ENCODE results near the gene IL15RA.
"Not testable (repeated sequence)": the region's sequence is repeated elsewhere in the genome, so short reads cannot be mapped to it uniquely, and the experiment has no call there.

The IL15RA gene

DNA sequence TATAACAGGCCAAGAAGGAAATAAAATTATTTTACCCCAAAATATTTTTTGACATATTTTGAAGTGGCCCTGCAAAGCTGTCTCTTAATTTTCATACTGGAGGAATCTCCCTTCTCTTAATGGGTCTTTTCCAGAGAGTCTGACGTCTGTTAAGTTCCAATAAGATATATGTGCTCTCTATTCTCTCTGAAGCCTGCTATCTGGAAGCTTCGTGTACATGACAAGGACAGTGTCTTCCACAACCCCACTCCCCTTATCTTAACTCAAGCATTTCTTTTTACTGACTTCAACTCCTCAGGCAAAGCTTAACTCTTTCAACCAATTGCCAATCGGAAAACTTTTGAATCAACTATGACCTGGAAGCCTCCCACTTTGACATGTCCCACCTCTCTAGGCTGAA lies 29.2 kb upstream of the IL15RA start:
- DNase-seq, result no peak

DNA sequence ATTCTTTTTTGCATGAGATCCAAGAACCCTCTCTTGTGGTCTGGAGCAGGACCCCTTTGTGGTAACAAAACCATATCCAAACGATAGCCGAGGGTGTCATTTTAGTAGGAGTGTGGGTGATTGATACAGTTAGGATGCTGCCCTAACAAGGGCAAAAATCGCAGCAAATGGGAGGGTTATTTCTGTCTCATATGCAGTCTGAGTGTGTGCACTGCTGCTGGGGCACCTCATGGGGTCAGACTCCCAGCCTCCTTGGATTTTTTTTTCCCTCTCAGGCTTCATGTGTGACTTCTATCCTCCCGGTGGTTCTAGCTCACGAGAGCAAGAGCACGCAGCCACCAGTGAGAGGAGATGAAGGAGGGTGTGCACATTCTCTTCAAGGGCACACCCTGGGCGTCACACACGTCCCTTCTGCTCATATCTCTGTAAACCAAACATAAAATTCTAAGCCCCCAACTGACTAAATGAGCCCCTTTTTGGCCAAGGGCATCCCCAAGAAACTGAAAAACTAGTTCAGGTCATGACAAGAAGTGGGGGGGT lies 28.6 kb upstream of the IL15RA start:
- no peak for DNase-seq

DNA sequence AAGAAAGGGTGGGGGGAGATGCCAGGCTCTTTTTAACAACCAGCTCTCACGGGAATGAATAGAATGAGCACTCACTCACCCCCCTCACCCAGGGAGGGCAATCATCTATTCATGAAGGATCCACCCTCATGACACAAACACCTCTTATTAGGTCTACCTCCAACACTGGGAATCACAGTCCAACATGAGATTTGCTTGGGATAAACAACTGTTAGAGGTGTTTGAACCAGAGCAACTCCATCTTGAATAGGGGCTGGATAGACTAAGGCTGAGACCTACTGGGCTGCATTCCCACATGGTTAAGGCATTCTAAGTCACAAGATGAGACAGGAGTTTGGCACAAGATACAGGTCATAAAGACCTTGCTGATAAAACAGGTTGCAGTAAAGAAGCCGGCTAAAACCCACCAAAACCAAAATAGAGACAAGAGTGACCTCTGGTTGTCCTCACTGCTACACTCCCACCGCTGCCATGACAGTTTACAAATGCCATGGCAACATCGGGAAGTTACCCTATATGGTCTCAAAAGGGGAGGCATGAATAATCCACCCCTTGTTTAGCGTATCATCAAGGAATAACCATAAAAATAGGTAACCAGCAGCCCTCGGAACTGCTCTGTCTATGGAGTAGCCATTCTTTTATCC lies 27.9 kb upstream of the IL15RA start:
- DNase-seq, result not testable (repeated sequence)

DNA sequence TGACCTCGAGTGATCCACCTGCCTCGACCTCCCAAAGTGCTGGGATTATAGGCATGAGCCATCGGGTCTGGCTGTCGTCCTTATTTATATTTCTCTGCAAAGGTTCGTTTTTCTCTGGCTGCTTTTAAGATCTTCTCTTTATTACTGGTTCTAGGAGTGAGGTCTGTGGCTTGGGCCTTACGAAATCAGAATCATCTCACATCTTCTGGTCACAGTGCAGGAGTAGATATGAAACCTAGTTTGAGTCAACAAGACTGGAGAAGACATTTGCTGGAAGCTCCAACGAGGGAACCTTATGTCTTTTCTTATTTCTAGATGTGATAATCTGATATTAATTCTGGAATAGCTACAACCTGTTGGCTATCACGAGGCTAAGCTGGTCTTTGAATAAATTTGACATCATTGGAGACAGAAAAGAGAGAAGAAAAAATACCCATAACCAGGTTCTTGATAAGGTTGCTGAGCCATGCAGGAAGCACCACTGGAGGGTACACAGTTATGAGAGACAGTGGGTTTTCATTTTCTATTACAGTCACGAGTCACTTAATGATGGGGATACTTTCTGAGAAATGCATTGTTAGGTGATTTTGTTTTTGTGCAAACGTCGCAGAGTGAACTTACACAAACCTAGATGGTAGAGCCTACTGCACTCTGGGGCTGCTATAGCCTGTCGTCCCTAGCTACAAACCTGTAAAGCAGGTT lies 25.6 kb upstream of the IL15RA start:
- DNase-seq, result no peak

DNA sequence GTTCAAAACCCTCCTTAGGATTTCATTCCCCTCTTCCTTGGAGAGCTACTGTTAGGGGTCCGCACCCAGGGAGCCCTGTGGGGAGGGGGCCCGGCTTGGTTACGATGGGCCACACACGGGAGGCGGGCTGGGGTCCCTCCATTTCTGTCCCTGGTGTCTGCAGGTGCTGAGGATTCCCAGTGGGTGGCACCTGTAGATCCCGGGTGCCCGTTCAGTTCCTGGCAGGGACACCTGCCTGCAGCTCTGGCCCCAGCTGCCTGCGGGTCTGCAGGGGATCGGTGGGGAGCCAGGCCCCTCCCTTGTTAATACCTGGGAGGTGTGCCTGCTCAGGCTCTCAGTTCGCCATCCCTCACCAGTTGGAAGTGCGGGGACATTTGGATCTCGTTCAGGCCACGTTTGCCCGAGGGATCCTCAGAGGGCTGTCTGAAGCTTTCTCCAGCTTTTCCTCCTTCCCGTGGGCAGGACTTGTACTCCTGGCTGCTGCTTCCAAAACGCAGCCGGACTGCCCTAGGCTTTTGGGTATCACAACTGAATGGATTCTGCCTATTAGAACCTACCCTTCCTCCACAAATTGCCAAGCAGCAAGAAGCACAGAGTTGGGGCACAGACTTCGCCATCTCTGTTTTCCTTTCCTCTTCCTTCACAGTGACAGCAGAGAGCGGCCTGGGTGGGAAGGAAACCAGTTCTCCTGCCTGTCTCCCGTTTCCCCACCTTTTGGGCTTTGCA lies 22.3 kb upstream of the IL15RA start:
- no peak for DNase-seq

DNA sequence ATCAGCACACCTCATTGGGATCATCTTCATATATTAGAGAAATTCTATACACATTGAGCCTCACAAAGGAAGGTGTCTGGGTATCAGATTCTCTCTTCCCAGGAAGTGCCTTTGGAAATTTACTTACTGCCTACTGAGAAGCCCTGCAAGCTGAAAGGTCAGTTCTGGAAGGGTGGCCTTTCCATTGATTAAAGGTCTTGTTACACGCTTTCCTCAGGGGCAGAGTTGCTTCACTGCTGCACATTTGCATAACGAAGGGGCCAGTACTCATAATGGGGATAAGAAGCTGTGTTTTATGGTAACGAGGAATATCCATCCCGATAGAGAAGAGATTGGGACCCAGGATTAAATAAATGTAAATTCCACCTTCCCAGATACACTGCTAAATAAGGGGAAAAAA lies 19.4 kb upstream of the IL15RA start:
- DNase-seq, result no peak

DNA sequence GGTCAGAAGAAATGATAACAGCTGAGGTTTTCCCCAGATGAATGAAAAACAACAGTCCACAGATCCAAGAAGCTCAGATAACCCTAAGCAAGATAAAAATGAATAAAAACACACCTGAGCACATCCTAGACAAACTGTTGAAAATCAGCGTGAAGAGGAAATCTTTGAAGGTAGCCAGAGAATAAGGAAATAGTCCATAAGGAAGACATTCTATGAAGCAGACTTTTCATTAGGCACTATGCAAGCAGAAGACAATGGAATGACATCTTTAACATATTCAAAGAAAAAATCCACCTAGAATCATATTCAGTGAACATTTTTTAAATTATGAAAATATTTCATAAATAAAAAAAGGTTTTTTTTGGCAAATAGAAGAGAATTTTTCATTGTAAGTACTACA lies 15.1 kb upstream of the IL15RA start:
- no peak for DNase-seq

DNA sequence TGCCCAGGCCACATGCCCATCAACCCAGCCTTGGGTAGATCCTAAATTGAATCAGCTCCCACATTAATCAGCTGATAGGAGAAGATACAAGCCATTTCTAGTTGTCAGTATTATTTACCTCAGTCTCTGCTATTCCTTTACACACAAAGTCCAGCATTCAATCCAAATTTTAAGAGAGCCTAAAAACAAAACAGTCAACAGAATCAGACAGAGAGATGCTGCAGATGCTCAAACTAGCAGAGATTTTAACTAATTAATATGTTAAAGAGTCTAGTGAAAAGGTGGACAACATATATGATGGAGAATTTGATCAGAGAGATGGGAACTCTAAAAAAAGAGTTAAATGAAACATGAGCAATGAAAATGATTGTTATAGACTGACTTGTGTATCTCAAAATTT lies 14.4 kb upstream of the IL15RA start:
- DNase-seq, result no peak

DNA sequence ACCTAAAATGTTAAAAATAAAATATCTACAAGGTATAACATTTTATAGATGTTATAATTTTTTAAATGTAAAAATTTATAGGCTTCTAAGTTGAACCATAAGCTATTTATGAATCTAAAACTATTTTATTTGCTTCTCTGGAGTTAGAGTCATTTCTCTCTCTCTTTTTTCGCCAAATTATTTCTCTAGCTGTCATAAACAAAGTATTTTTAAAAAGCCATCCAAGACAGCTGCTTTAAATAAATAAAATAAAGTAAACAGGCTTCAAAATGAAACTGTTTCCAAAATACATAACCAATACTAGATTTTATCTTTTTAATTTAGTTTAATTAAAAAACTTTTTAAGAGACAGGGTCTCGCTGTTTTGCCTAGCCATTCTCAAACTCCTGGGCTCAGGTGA lies 12.4 kb upstream of the IL15RA start:
- DNase-seq, result no peak

DNA sequence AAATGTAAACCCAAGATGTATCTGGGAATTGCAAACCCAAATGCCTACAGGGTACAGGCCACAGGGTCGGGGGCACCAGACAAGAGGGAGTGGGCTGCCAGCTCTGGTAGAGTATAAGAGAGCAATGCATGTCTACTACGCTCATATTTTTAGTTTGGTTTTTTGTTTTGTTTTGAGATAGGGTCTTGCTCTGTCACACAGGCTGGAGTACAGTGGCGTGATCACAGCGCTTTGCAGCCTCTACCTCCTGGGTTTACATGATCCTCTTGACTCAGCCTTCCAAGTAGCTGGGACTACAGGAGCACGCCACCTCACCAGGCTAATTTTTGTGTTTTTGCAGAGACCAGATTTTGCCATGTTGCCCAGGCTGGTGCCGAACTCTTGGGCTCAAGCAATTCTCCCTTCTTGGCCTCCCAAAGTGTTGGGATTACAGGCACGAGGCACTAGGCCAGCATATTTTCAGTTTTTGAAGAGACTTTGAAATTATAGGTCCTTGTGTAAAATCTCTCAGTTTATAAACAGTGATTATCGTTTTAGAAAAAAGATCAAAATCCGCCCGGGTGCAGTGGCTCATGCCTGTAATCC lies 11.1 kb upstream of the IL15RA start:
- no peak for DNase-seq

DNA sequence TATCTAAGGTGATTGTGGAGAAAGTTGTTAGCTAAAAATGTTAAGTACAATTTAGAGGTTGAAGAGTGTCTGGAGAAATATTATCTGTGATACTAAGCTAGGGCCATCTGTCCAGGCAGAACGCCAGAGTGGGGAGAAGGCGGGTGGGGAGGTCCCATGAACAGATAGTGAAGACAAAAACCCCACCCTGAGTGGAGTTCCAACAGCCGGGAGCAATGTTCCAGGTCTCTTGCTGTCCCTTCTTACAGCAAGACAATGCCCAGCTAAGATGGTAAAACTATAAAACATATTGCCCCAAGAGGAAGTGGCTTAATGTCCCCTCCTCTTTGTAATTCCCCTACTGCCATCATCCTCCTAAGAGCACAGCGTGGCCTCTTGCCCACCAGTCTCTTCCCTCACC lies 10.4 kb upstream of the IL15RA start:
- DNase-seq, result no peak

DNA sequence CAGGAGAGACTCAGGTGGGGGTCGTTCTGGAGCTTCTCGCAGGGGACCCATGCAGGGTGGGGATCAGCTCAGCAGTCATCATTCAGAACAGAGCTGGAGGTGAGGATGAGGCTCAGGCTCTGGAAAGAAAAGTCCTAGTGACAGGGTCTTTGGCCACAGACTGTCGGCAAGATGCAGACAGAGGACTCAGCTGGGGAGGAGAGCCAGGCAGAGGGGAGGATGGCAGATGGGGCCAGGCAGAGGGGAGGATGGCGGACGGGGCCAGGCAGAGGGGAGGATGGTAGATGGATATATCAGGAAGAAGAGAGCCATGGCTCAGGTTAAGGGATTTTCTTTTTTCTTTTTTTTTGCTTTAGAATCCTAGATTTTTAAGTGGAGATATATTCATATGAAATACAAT lies 7.7 kb upstream of the IL15RA start:
- DNase-seq, result no peak

DNA sequence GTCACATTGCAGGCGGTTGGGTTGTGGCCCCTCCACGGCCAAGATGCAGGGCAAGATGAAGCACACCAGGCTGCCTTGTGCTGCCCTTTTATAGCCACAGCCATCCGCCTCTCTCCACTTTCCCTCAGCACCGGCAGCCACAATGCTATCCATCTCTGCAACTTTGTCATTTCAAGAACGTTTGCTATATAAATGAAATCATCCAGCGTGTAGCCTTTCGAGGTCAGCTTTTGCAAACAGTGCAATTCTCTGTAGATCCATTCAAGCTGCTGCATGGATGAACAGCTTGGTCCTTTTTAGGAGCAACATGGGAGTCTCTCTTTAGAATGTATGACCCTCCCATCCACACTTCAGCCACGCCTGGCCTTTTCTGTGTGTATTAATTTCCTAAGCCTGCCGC lies 6.4 kb upstream of the IL15RA start:
- no peak for DNase-seq

DNA sequence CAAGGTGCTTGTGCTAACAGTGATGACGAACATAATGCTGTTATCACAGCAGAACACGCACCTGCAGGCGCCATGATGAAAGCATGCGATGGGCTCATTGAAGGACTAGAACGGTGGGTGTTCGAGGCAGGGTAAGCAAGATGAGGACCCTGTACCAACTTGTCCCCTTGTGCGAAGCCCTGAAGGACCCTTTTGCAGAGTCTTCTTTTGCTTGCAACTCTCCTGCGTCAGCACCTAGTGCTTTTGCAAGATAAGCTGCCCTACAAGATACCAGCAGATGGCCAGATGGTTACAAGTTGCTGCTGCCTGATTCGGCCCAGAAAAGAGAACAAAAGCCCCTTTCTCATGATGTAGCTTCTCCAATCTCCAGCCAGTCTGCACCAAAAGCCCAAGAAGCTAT lies 4.2 kb upstream of the IL15RA start:
- DNase-seq, result no peak

DNA sequence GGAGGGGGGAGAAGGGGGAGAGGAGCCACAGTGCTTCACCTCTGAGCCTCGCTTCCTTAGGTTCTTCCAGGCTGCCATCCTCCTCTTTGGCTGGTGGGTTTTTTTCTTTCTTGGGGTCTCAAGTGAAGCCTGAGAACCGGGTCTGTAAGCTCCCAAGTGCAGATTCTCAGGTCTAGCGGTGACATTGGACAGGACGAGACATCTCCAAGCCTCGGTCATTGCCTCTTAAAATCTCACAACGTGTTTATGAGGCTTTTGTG lies 817 bp upstream of the IL15RA start:
- no peak for DNase-seq

DNA sequence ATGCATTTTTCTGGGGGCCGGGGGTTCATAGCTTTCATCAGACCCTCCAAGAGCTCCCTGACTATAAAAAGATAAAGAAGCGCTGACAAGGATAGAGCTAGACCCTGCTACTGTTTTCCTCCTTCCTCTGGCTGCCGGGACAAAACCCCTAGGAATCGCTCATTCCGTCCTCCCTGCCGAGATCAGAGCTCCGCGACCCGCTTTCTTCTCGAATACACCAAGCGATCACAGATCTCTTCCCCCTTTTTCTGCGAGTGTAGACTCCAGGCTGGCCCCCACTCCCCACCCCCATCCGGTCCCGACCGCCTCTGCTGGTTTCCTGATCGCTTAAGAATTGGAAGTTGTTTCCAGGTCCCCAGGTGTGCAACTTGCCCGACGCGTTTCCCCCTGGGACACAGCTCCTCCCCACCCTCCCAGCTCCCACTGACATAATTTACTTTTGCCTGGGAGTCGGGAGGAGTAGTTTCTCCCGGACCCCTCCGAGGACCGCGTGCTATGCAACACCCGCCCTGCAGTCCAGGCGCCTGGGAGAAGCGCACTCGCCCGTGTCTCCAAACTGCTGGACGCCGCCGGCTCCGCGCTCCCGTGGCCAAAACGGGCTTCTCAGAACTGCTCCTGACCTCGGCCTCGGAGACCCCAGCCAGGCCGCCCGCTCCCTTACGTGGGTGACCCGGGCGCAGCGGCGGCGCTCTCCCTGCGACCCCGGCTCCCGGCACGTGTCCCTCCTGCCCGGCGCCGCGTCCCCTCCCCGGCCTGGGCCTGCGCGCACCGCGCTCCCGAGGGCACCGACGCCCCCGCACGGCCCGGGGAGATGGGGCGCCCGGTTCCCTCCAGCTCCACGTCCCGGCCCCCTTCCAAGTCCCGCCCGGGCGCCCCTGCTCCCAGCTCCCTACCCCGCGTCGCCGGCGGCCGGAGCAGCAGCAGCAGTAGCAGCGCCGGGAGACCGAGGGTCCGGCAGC lies 552 bp downstream of the IL15RA start:
- peak in 1 of 58 donors; percentile 19 for DNase-seq

DNA sequence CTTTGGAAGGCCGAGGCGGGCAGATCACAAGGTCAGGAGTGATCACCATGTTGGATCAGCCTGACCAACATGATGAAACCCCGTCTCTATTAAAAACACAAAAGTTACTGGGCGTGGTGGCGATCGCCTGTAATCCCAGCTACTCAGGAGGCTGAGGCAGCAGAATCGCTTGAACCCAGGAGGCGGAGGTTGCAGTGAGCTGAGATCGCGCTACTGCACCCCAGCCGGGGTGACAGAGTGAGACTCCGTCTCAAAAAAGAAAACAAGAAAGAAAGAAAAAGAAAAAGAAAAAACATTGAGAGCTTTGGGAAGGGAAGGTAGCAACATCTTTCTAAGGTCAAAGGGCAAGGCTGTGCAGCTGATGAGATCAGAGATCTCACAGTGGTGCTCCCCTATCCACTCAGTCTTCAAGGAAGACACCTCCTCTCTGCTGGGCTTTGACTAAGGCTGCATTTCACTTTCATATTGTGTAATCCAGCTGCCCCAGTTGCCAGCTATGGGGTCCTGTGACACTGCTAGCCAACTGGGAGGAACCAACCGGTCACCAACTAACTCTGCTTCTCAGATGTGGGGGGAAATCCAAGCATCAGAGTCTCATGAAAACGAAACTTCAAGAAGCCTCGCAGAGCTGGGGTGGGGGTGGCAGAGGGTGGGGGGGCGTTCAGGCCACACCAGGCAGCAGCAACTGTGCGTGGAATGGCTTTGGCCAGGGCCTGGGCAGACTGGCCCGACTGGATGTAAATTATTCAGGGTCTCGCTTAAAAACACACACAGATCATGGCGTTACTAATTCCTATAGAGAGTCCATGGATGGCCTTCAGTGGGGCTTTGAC lies 1.5 kb downstream of the IL15RA start:
- peak in 6 of 58 donors; percentile 5 to 26 (median 20) for DNase-seq

DNA sequence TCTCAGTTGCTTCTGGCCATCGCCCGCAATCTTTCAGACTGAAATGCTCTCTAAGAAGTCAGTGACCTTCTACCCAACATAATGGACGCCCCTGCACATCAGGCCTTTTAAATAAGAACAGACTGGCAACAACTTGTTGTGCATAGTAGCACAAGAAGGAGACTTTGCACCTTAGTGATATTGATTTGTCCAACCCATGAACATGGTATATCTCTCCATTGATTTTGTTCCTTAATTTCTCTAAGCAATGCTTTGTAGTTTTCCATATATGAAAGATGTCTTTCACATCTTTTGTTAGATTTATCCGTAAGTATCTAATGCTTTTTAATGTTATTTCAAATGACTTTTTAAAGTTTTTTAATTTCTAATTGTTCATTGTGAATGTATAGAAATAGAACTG lies 4.3 kb downstream of the IL15RA start:
- no peak for DNase-seq

DNA sequence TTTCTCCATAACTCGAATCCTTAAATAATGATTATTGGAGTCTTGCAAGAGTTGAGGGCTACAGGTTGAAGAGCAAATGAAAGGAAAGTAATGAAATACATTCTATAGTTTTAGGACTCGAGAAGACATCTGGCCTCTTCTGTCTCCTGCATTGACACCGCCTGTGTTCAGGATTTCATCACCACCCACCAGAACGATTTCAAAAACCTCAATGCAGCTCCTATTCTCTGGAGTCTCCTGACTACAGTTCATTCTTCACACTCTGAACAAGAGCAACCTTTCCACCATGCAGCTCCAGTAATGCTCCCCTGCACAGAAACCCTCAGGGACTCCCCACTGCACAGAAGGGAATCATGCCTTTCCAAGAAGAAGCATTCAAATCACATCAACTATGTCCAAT lies 5.5 kb downstream of the IL15RA start:
- no peak for DNase-seq

DNA sequence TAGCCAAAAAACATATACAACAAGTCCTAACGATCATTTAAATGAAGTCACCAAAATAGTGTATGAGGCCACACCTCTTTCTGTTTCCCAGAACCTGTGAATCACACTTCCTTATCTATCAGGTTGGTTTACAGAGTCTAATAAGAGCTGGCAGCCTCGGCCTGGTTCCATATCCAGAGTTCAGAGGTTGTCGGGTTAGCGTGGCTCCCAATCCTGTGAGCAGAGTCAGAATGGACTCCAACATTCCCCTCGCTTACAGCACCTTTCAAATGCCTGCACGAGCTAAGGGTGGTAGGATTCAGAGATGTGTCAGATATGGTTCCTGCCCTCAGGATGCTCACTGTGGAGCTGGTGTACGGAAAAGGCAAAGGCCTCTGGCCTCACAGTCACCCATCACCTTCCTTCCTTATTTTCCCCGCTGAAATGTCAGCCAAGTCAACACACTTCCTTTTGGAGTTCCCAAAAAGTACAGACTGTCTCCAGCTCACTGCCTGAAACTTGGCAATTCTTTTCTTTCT lies 6.0 kb downstream of the IL15RA start:
- DNase-seq, result no peak
